ENCODE data around the gene SLC26A11. TPM values are rescaled to one million over a fixed set of nuclear protein-coding genes. Genes with fewer than 3 reads are reported as not detected.
"Not testable (repeated sequence)": the region's sequence is repeated elsewhere in the genome, so short reads cannot be mapped to it uniquely, and the experiment has no call there.

SLC26A11 gene
- polyA plus RNA-seq, 3 donors = 22.0 to 33.8 (median 25.1) TPM

- no peak for DNase-seq (ENCODE audit: extremely low read depth in 1 of 11, low read depth in 9 of 11, low spot score in 4 of 11)
Measured at GRCh38 chr17:80228477-80228876, 8.2 kb downstream of the SLC26A11 start.

GRCh38 chr17:80229011-80229410, 8.8 kb downstream of the SLC26A11 start:
- DNase-seq (ENCODE audit: extremely low read depth in 1 of 11, low read depth in 9 of 11, low spot score in 4 of 11) = no peak

GRCh38 chr17:80232438-80232837, 12.2 kb downstream of the SLC26A11 start:
- no peak for DNase-seq (ENCODE audit: extremely low read depth in 1 of 11, low read depth in 9 of 11, low spot score in 4 of 11)

- no peak for DNase-seq (ENCODE audit: extremely low read depth in 1 of 11, low read depth in 9 of 11, low spot score in 4 of 11)
Measured at GRCh38 chr17:80233202-80233601, 13.0 kb downstream of the SLC26A11 start.

GRCh38 chr17:80236911-80237310, 16.7 kb downstream of the SLC26A11 start:
- no peak for DNase-seq (ENCODE audit: extremely low read depth in 1 of 11, low read depth in 9 of 11, low spot score in 4 of 11)

- no peak for DNase-seq (ENCODE audit: extremely low read depth in 1 of 11, low read depth in 9 of 11, low spot score in 4 of 11)
Measured at GRCh38 chr17:80237386-80237785, 17.2 kb downstream of the SLC26A11 start.

GRCh38 chr17:80242505-80242904, 22.3 kb downstream of the SLC26A11 start:
- DNase-seq (ENCODE audit: extremely low read depth in 1 of 11, low read depth in 9 of 11, low spot score in 4 of 11) = no peak

DNA sequence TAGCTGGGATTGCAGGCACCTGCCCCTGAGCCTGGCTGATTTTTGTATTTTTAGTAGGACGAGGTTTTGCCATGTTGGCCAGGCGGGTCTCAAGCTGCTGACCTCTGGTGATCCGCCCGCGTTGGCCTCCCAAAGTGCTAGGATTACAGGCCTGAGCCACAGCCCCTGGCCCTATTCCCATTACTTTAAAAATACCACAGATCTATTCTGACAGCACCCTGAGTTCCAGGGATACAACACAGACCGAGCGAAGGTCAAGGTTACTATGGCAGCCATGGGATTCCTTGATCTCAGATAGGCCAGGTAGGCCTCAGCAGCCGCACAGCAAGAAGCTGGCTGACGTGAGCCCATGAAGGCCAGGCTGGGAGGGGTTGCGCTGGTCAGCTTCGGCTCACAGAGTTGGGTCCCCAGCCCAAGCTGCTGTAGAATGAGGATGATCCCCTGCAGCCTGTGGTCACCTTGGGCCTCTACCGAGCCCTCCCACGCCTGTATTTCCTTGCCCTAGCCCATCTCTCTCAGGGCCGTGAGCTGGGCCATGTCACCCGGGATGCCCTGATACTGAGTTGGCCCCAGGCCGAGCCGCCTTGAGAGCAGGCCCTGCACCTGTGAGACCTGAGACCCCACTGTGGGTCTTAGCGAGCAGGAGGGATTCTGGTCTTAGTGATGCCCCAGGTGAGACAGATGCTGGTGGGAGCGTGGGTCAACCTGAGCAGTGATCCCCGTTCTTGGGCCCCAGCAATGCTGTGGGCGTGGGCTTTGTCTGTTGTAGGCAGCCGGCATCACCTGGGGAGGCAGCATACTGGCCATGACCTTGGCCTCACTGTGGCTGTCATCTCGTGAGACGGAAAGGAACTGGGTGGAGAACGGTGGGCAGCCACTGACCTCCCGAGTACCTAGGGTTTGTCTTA, 23.6 kb downstream of the SLC26A11 start:
- no peak for DNase-seq (ENCODE audit: extremely low read depth in 1 of 11, low read depth in 9 of 11, low spot score in 4 of 11)

GRCh38 chr17:80244448-80244847, 24.2 kb downstream of the SLC26A11 start:
- not testable (repeated sequence) for DNase-seq (ENCODE audit: extremely low read depth in 1 of 11, low read depth in 9 of 11, low spot score in 4 of 11)

DNA sequence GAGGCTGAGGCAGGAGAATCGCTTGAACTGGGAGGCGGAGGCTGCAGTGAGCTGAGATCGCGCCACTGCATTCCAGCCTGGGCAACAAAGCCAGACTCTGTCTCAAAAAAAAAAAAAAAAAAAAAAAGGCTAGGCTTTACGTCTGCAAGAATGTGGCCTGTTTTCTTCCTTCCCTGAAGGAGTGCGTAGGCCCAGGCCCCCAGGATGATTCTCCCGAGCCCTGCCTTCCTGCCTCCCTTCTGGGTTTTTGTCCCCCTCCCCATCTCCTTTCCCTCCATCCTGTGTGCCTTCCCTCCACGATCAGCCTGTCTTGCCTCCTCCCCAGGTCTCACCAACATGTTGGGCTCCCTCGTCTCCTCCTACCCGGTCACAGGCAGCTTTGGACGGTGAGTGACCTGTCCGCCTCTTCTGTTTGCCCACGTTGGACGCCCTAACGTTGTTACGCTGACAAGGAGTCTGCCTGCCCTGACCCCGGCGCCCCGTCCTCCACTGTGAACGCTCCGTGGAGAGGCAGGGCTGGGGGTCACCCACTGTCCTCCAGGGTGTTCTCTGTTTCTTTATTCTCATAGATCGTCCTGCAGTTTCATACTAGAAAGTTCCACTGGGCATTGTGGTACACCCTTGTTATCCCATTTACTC, 24.8 kb downstream of the SLC26A11 start:
- no peak for DNase-seq (ENCODE audit: extremely low read depth in 1 of 11, low read depth in 9 of 11, low spot score in 4 of 11)

DNA sequence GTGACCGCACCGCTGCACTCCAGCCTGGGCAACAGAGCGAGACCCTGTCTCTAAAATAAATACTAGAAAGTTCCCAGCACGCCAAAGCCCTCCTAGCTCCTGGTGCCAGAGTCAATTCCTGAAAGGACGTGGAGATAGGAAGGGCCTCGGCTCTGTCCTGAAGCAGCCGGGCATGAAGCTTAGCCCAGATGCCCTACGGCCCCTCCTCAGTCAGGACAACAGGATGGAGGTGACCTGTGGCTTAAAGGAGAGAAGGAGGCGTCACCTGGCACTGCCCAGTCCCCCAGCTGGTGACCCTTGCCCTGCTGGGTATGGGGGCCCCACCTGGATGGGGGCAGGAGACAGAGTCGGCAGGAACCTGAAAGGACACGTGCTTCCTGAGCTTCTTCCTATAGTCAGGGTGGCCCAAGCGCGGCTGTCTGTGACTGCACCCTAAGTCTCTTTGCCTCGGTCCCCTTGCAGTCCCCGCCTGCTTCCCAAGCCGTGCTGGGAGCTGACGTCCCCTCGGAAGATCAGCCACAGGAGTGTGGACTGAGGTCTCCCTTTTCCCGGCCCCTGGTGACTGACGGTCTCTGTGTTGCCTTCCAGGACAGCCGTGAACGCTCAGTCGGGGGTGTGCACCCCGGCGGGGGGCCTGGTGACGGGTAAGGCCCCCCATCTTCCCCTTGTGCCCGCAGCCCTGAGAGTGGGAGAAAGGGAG, 25.5 kb downstream of the SLC26A11 start:
- DNase-seq (ENCODE audit: extremely low read depth in 1 of 11, low read depth in 9 of 11, low spot score in 4 of 11) = no peak

GRCh38 chr17:80246266-80246681, 26.0 kb downstream of the SLC26A11 start:
- DNase-seq (ENCODE audit: extremely low read depth in 1 of 11, low read depth in 9 of 11, low spot score in 4 of 11) = no peak

DNA sequence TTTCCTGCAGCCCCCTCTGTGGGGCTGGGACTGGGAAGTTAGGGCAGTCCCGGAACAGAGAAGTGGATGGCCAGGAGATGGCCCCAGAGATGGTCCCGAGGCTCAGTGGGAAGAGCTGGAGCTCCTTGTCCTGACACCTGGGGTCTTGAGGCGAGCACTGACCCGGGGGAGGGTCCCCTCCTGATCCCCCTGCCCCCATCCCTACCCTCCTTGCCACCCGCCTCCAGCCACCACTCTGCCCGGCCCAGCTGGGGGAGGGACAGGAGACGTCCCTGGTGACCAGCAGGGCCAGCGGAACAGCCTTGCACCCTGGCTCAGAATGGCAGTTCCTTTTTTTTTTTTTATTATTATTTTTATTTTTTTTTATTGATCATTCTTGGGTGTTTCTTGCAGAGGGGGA, 26.5 kb downstream of the SLC26A11 start:
- DNase-seq (ENCODE audit: extremely low read depth in 1 of 11, low read depth in 9 of 11, low spot score in 4 of 11) = no peak

DNA sequence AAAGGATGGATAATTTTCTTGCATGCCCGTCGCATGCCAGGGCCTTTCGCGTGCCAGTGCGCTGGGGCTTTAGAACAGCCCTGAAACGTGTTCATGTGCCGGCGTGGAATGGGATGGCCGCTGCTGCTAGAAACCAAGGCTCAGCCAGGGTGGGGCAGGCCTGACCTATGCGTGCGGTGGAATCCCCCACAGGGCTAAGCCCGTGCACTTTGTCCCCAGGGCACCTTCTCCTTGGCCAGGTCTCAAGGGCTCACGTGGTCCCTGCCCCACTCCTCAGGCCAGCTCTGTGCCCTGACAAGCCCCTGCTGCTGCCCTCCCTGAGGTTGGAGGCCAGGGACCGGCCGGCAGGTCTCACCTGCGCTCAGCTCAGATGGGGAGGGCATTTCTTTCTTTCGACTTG, 27.3 kb downstream of the SLC26A11 start:
- DNase-seq (ENCODE audit: extremely low read depth in 1 of 11, low read depth in 9 of 11, low spot score in 4 of 11) = no peak

DNA sequence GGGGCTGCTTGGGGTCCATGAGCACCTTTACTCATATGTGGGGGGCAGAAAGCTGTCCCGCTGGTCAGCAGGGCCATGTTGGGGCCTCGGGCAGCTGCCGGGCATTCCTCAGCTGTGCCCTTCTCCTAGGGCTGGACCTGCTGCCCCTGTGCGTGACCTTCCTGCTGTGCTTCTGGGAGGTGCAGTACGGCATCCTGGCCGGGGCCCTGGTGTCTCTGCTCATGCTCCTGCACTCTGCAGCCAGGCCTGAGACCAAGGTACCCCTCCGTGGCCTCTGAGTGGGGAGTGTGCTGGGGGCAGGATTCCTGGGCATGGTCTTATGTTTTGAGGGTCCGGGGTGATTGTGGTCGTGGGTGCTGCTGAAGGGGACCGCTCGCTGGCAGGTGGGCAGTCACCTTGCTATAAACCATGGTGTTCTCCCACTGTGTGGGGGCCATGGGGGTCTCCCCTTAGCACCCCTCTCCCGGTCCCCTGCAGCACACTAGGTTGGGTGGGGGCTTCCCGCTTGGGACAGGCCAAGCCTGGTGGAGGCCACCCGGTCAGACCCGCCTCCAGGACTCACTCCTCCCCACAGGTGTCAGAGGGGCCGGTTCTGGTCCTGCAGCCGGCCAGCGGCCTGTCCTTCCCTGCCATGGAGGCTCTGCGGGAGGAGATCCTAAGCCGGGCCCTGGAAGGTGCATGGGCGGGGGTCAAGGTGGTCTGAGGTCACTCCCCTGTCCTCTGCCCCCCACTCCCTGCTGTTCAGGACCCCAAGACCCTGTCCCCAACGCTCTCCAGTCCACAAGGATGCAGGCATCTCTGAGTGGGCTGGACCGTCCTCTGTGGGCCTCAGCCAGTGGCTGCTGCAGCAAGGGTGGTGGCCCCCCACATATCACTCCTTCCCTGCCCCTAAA, 28.0 kb downstream of the SLC26A11 start:
- DNase-seq (ENCODE audit: extremely low read depth in 1 of 11, low read depth in 9 of 11, low spot score in 4 of 11) = no peak

GRCh38 chr17:80248894-80249710, 28.9 kb downstream of the SLC26A11 start:
- no peak for DNase-seq (ENCODE audit: extremely low read depth in 1 of 11, low read depth in 9 of 11, low spot score in 4 of 11)

- no peak for DNase-seq (ENCODE audit: extremely low read depth in 1 of 11, low read depth in 9 of 11, low spot score in 4 of 11)
Measured at GRCh38 chr17:80251966-80252365, 31.7 kb downstream of the SLC26A11 start.

GRCh38 chr17:80252871-80253270, 32.6 kb downstream of the SLC26A11 start:
- peak in 3 of 11 donors; percentile 33 to 61 (median 41) for DNase-seq (ENCODE audit: extremely low read depth in 1 of 11, low read depth in 9 of 11, low spot score in 4 of 11)
